Caki2 (cell line): ENCODE data around the gene STING1. TPM values are rescaled to one million over a fixed set of nuclear protein-coding genes. Genes with fewer than 3 reads are reported as not detected.
"Not testable (repeated sequence)": the region's sequence is repeated elsewhere in the genome, so short reads cannot be mapped to it uniquely, and the experiment has no call there.

ENCODE experiments used
- DNase-seq: peaks from one replicate; pipeline ENCODE4 v3.0.0-alpha.2; 2015; ENCODE audit warnings: low read depth
- in situ Hi-C: cut with HindIII; loops from 2 replicates; pipeline ENCODE4 v1.10.0; 2016; ENCODE audit warnings: low sequenced_read_pairs, low pct_unique_long_range_greater_than_20kb, mixed read lengths
- total RNA-seq: library from RNA; depleted of rRNA; stranded (reverse); fragments of >200 nt; shearing (Covaris generic); gene quantifications from 2 replicates; pipeline ENCODE4 v1.2.3, GENCODE V29; 2014; ENCODE audit warnings: low replicate concordance

Gene STING1
- total RNA-seq, 1 experiment from 2014 or later, result 16.8 TPM

- no peak for DNase-seq
- in situ Hi-C loops, result loop anchor here (25.0 kb wide), 1 partner anchor 101 kb away; the partner anchor contains the start of gene SPATA24
These were observed 30.3 kb upstream of the STING1 start for GRCh38 chr5:139512786-139513390.

- DNase-seq, result not testable (repeated sequence)
- in situ Hi-C loops, result loop anchor here (25.0 kb wide), 1 partner anchor 92 kb away; the partner anchor contains the start of gene SPATA24
These were observed 22.2 kb upstream of the STING1 start for GRCh38 chr5:139504722-139505121.

GRCh38 chr5:139503879-139504278 is 21.3 kb upstream of the STING1 start:
- in situ Hi-C loops, result loop anchor here (25.0 kb wide), 1 partner anchor 92 kb away; the partner anchor contains the start of gene SPATA24
- not testable (repeated sequence) for DNase-seq

GRCh38 chr5:139503036-139503817 is 20.7 kb upstream of the STING1 start:
- in situ Hi-C loops, result loop anchor here (25.0 kb wide), 1 partner anchor 91 kb away; the partner anchor contains the start of gene SPATA24
- DNase-seq, result not testable (repeated sequence)

- no peak for DNase-seq
- in situ Hi-C loops, result loop anchor here (25.0 kb wide), 1 partner anchor 89 kb away; the partner anchor contains the start of gene SPATA24
These were observed 18.8 kb upstream of the STING1 start for GRCh38 chr5:139501381-139501780.

GRCh38 chr5:139495638-139496435 is 13.3 kb upstream of the STING1 start:
- in situ Hi-C loops, result no loop called here
- no peak for DNase-seq

GRCh38 chr5:139494832-139495231 is 12.3 kb upstream of the STING1 start:
- in situ Hi-C loops, result no loop called here
- DNase-seq, result no peak

- in situ Hi-C loops, result no loop called here
- DNase-seq, result no peak
These were observed 11.7 kb upstream of the STING1 start for GRCh38 chr5:139494256-139494655.

- DNase-seq, result peak; percentile 42
- in situ Hi-C loops, result no loop called here
These were observed 10.2 kb upstream of the STING1 start for GRCh38 chr5:139492700-139493192.

- DNase-seq, result no peak
- in situ Hi-C loops, result no loop called here
These were observed 5.7 kb upstream of the STING1 start for GRCh38 chr5:139488260-139488659.

- no peak for DNase-seq
- in situ Hi-C loops, result no loop called here
These were observed 3.6 kb upstream of the STING1 start for GRCh38 chr5:139486201-139486600.

- DNase-seq, in situ Hi-C loops: not testable (repeated sequence)
These were observed 291 bp upstream of the STING1 start for GRCh38 chr5:139482890-139483208.

- in situ Hi-C loops, result no loop called here
- no peak for DNase-seq
These were observed 943 bp downstream of the STING1 start for GRCh38 chr5:139481580-139482049.

GRCh38 chr5:139481122-139481533 is 1.4 kb downstream of the STING1 start:
- no peak for DNase-seq
- in situ Hi-C loops, result no loop called here

- in situ Hi-C loops, DNase-seq: not testable (repeated sequence)
These were observed 2.8 kb downstream of the STING1 start for GRCh38 chr5:139479729-139480128.

GRCh38 chr5:139478657-139479423 is 3.7 kb downstream of the STING1 start:
- DNase-seq, in situ Hi-C loops: not testable (repeated sequence)

GRCh38 chr5:139475865-139476617 is 6.5 kb downstream of the STING1 start:
- in situ Hi-C loops, result no loop called here
- DNase-seq, result no peak
